Measurements from ENCODE around the gene FRMD4B.

Gene FRMD4B

DNA sequence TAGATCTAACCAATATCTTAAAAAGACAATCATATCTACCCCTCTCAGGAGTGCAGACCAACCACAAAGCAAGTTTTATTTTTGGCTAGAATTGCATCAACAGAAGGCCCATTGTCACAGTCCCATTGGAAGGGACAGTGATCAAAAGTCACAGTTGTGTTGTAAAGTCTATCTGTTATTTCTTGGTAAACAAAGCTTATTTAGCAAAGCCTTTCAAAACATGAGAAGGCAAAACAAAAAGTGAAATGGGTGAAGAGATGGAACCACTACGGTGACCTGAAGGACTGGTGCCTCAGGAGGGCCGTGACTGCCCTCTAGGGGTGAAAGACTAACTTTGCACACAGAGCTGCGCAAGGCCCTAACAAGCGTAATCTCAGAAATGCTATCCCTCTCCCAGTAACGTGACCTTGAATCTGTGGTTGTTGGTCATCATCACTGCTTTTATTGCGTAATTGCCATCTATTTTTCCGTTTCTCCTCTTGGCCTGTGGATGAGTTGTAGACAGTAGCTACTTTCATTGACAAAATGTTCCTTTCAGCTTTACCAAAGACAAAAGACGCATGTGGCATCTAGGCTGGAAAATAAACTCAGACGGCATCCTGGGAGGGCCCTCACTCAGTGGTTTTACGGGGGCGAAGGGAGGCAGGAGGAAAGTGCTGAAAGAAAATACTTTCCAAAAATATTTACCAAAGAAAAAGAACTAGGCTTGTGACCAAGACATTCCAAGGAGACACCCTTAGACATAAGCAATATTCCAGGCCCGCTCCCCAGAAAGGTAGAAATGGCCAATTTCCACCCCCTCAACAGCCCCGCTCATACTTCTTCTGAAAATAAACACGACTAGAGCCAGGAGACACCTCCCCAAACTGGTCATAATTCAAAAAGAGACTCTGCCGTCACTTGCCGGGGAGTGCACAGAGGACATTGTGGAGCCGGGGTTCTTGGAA lies 79.4 kb downstream of the FRMD4B start:
- H3K9me3 ChIP-seq (ENCODE audit: insufficient read depth, low read length, severe bottlenecking): no peaks in the 10 kb centered on the region
- no peaks in the 10 kb centered on the region for H4K20me1 ChIP-seq (ENCODE audit: insufficient read depth, low read length)
- H3K27ac ChIP-seq (ENCODE audit: low read length): no peak overlapping the region; the same call in none of the 2 replicates
- peak overlapping the region; percentile 4; the same call in 1 of the 2 replicates for H3K4me2 ChIP-seq (ENCODE audit: insufficient read depth, low read length)
- H2AFZ ChIP-seq (ENCODE audit: low read depth, low read length): no peak overlapping the region
- H3K36me3 ChIP-seq (ENCODE audit: insufficient read depth, low read length): peaks cover 51% of the 10 kb centered on the region
- no peak overlapping the region for H3K4me3 ChIP-seq (ENCODE audit: low read depth in 1 of 2, low read length in 2 of 2)
- no peaks in the 10 kb centered on the region for H3K27me3 ChIP-seq (ENCODE audit: insufficient read depth, low read length, poor library complexity)
- H3K9ac ChIP-seq (ENCODE audit: low read depth, low read length): no peak overlapping the region
- no peak for TF ChIP-seq EZH2 (IDR thresholded peaks at IDR 0.05; ENCODE audit: borderline replicate concordance, low read depth, low read length, severe bottlenecking)
- TF ChIP-seq, protein P1, sequence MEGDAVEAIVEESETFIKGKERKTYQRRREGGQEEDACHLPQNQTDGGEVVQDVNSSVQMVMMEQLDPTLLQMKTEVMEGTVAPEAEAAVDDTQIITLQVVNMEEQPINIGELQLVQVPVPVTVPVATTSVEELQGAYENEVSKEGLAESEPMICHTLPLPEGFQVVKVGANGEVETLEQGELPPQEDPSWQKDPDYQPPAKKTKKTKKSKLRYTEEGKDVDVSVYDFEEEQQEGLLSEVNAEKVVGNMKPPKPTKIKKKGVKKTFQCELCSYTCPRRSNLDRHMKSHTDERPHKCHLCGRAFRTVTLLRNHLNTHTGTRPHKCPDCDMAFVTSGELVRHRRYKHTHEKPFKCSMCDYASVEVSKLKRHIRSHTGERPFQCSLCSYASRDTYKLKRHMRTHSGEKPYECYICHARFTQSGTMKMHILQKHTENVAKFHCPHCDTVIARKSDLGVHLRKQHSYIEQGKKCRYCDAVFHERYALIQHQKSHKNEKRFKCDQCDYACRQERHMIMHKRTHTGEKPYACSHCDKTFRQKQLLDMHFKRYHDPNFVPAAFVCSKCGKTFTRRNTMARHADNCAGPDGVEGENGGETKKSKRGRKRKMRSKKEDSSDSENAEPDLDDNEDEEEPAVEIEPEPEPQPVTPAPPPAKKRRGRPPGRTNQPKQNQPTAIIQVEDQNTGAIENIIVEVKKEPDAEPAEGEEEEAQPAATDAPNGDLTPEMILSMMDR (IDR thresholded peaks at IDR 0.05; ENCODE audit: borderline replicate concordance, extremely low read depth, low read length, poor library complexity, severe bottlenecking): peak; percentile 92
- no peaks in the 10 kb centered on the region for H3K79me2 ChIP-seq (ENCODE audit: insufficient read depth, low read length)
- H3K4me1 ChIP-seq (ENCODE audit: insufficient read depth, low read length): peaks cover 5% of the 10 kb centered on the region
- ATAC-seq (ENCODE audit: insufficient read depth, low read depth) (peak; percentile 97), DNase-seq (peak; percentile 64)

DNA sequence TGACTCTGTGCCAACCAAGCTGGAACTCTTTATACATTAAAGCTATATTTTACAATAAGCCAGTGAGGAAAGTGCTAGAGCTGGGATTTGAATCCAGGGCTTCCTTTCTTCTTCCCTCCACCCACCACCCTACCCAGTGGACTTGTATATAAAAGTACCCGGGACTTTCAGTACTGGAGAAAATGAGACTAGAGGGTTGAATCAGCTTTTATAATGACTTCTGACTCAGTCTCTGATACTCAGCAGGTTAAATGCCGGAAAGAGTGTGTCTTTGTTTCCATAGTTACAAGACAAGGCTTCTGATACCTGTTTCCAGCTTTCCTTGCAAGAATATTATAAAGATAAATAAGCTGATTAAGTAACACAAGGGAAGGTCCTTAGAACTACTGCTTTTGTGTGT lies 80.9 kb downstream of the FRMD4B start:
- Histone ChIP-seq H4K20me1 (ENCODE audit: insufficient read depth, low read length) (no peaks in the 10 kb centered on the region), H3K4me2 (ENCODE audit: insufficient read depth, low read length) (no peak overlapping the region), H3K4me3 (ENCODE audit: low read depth in 1 of 2, low read length in 2 of 2) (no peak overlapping the region), H3K9me3 (ENCODE audit: insufficient read depth, low read length, severe bottlenecking) (no peaks in the 10 kb centered on the region), H3K36me3 (ENCODE audit: insufficient read depth, low read length) (peaks cover 51% of the 10 kb centered on the region), H3K27ac (ENCODE audit: low read length) (no peak overlapping the region), H3K27me3 (ENCODE audit: insufficient read depth, low read length, poor library complexity) (no peaks in the 10 kb centered on the region), H3K9ac (ENCODE audit: low read depth, low read length) (no peak overlapping the region), H3K79me2 (ENCODE audit: insufficient read depth, low read length) (no peaks in the 10 kb centered on the region), H3K4me1 (ENCODE audit: insufficient read depth, low read length) (peaks cover 5% of the 10 kb centered on the region), H2AFZ (ENCODE audit: low read depth, low read length) (no peak overlapping the region)
- TF ChIP-seq, protein P1 (IDR thresholded peaks at IDR 0.05; ENCODE audit: borderline replicate concordance, extremely low read depth, low read length, poor library complexity, severe bottlenecking): no peak
- no peak for TF ChIP-seq EZH2 (IDR thresholded peaks at IDR 0.05; ENCODE audit: borderline replicate concordance, low read depth, low read length, severe bottlenecking)
- ATAC-seq (ENCODE audit: insufficient read depth, low read depth) (no peak), DNase-seq (no peak)

DNA sequence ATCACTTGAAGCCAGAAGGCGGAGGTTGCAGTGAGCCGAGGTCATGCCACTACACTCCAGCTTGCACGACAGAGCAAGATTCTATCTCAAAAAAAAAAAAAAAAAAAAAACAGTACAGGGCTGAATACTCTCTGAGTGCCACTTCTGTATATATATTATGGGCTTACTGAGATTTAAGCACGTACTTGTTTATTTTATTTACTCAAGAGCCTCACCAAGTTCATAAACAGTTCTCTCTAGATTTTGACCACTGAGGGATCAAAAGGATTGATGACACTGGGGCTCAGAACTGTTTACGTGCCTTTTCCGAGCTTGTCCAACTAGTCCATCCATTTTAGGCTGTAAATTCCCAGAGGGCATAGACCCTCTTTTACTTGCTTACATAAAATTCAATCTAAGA lies 81.5 kb downstream of the FRMD4B start:
- DNase-seq: no peak
- no peaks in the 10 kb centered on the region for H3K27me3 ChIP-seq (ENCODE audit: insufficient read depth, low read length, poor library complexity)
- no peaks in the 10 kb centered on the region for H3K9me3 ChIP-seq (ENCODE audit: insufficient read depth, low read length, severe bottlenecking)
- no peaks in the 10 kb centered on the region for H3K79me2 ChIP-seq (ENCODE audit: insufficient read depth, low read length)
- no peaks in the 10 kb centered on the region for H4K20me1 ChIP-seq (ENCODE audit: insufficient read depth, low read length)
- H3K4me3 ChIP-seq (ENCODE audit: low read depth in 1 of 2, low read length in 2 of 2): no peak overlapping the region
- H3K4me2 ChIP-seq (ENCODE audit: insufficient read depth, low read length): no peak overlapping the region
- no peak overlapping the region for H3K9ac ChIP-seq (ENCODE audit: low read depth, low read length)
- peaks cover 51% of the 10 kb centered on the region for H3K36me3 ChIP-seq (ENCODE audit: insufficient read depth, low read length)
- ATAC-seq (ENCODE audit: insufficient read depth, low read depth): no peak
- no peak for TF ChIP-seq EZH2 (IDR thresholded peaks at IDR 0.05; ENCODE audit: borderline replicate concordance, low read depth, low read length, severe bottlenecking)
- H3K4me1 ChIP-seq (ENCODE audit: insufficient read depth, low read length): peaks cover 5% of the 10 kb centered on the region
- H3K27ac ChIP-seq (ENCODE audit: low read length): no peak overlapping the region
- H2AFZ ChIP-seq (ENCODE audit: low read depth, low read length): no peak overlapping the region

DNA sequence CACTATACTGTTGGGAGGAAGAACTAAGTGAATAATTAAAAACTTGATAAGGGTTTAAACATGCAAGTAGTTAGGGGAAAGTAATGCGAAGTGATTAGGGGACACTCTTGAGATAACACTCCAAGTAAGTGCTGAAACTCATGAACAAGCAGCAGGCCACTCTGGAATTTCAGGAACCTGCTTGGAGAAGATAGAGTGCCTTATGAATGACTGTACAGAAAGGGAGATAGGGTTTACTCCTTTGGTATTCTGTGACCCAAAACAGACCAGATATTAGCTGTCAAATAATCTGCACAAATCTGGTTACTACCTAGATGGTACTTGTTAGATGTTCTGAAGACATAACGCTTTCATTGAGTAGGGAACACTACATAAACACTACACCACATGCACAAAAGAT lies 85.6 kb downstream of the FRMD4B start:
- Histone ChIP-seq H3K27me3 (ENCODE audit: insufficient read depth, low read length, poor library complexity) (no peaks in the 10 kb centered on the region), H3K9ac (ENCODE audit: low read depth, low read length) (no peak overlapping the region), H3K9me3 (ENCODE audit: insufficient read depth, low read length, severe bottlenecking) (no peaks in the 10 kb centered on the region), H3K36me3 (ENCODE audit: insufficient read depth, low read length) (peaks cover 70% of the 10 kb centered on the region), H3K27ac (ENCODE audit: low read length) (no peak overlapping the region), H3K79me2 (ENCODE audit: insufficient read depth, low read length) (no peaks in the 10 kb centered on the region), H4K20me1 (ENCODE audit: insufficient read depth, low read length) (no peaks in the 10 kb centered on the region), H3K4me2 (ENCODE audit: insufficient read depth, low read length) (no peak overlapping the region), H2AFZ (ENCODE audit: low read depth, low read length) (no peak overlapping the region), H3K4me3 (ENCODE audit: low read depth in 1 of 2, low read length in 2 of 2) (no peak overlapping the region), H3K4me1 (ENCODE audit: insufficient read depth, low read length) (no peaks in the 10 kb centered on the region)
- DNase-seq (no peak), ATAC-seq (ENCODE audit: insufficient read depth, low read depth) (no peak)
- no peak for TF ChIP-seq EZH2 (IDR thresholded peaks at IDR 0.05; ENCODE audit: borderline replicate concordance, low read depth, low read length, severe bottlenecking)
- TF ChIP-seq, protein P1 (IDR thresholded peaks at IDR 0.05; ENCODE audit: borderline replicate concordance, extremely low read depth, low read length, poor library complexity, severe bottlenecking): no peak

Measured in DND-41 (cell line).